Left forelimb (tissue), 1 donor: ENCODE results near the gene CRX.
"Not testable (repeated sequence)": the region's sequence is repeated elsewhere in the genome, so short reads cannot be mapped to it uniquely, and the experiment has no call there.

ENCODE experiments used
- DNase-seq: peaks from one replicate; pipeline ENCODE4 v3.0.0-alpha.2; 2018; ENCODE audit warnings: low spot score

Gene CRX

DNA sequence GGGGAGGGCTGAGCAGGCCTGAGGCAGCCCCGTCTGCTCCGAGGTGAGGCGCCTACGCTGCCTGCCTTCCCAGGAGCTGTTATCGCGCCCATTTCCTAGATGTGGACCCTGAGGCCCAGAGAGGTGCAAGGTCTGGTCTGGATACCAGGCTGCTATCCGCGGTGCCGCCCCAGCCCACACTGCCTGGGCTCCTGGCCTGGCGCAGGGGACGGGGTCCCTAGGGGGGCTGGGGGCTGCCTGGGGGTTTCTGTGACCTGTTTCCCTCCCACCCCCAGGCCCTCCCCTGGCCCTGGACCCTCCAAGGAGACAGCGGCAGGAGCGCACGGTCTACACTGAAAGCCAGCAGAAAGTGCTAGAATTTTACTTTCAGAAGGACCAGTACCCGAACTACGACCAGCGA is 38.1 kb downstream of the CRX start:
- DNase-seq = not testable (repeated sequence)

DNA sequence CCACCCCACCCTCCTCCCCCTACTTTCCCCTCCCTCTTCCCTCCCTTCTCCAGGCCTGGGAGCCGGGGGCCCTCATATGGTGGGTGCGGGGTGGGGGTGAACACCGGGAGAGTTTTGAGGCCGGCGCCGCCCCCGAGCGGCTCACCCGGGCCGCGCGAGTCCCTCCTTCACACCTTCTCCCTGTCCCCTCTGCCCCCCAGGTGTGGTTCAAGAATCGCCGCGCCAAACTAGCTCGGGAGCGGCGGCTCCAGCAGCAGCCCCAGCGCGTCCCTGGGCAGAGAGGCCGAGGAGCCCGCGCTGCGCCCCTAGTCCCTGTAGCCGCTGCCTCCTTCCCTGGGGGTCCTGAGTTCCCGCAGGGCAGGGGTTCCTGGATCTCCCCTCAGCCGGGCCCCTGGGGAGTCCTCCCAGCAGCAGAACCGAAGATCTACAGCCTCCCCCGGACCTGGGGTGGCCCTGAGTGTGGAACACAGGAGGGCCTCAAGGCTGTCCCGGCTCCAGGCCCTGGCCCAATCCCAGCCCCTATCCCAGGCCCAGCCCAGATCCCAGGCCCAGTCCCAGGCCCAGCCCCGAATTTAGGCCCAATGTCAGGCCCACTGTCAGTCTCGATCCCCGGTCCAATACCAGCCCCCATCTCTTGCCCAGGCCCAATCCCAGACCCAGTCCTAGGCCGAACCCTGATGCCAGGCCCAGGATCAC is 39.0 kb downstream of the CRX start:
- no peak for DNase-seq

DNA sequence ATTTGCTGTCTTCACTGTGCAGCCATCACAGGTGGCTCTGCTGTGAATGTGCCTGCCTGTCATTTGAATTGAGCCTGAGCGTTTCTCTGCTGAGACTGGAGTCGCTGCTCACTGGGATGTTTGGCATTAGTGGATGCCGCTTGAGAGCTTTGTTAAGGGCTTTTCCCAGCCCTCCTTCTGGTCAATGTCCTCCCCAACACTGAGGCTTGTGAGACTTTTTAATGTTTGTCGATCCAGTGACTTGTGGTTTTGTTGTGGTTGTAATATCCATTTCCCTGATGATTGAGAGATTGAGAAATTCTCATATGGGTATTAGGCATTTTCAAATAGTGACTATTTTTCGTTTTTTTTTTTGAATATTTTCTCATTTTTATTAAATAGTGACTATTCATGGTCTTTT is 39.9 kb downstream of the CRX start:
- no peak for DNase-seq

DNA sequence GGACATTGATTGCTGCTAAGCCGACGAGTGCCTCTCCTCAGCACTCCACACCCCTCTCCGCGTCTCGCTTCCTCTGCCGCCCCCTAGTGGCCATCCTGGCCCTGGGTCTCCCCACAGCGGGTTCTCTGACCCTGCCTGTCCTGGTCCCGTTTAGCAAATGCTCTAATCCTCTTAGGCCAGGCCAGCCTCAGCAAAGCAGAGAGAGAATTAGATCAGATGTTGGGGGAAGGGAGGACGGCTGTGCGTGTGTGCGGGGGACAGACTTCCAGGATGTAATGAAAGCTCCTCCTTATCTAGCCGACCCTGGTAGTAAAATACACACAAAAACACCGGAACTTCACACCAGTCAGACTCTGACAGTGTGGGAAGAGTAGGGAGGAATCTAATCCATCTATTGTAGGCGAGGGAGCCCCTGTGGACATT is 41.8 kb downstream of the CRX start:
- peak; percentile 86 for DNase-seq

DNA sequence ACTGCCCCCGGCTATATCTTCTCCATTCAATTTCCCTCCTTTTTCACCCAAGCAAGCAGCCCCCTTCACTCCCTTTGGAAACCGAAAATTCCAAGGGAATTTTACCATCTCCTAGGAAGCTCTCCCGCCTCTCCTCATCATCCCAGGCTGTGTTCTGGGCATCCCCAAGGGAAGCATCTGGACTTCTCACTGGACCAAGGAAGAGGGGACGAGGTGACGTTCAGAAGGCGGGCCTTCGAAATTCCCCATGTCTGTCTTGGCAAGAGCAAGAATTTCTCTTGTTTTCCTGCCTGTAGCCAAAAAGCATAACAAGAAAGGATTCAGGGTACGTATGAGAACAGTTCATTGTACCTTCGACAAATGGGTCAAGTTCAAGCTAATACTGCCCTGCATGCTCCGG is 43.4 kb downstream of the CRX start:
- DNase-seq = no peak

DNA sequence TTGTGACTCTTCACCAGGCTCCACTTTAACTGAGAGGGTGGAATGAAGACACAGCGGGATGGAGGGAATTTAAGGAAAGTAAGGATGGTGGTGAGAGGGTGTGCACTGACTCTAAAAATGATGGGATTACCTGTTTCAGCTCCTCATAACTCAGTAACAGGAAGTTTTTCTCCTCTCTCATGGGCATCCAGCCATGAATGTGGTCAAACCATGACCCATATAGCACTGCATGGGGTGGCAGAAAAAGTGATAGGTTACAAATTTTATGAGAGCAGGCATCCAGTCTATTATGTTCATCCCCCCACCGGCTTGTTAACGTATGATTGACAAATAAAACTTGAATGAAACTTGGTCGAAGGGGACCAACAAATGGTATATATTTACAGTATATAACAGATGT is 57.2 kb downstream of the CRX start:
- no peak for DNase-seq

DNA sequence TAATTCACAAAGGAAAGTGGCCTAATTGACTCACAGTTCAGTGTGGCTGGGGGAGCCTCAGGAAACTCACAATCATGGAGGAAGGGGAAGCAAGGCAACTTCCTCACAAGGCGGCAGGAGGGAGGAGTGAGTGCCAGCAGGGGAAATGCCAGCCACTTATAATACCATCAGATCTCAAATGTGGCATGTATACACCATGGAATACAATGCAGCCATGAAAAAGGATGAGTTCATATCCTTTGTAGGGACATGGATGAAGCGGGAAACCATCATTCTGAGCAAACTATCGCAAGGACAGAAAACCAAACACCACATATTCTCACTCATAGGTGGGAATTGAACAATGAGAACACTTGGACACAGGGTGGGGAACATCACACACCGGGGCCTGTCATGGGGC is 57.6 kb downstream of the CRX start:
- DNase-seq = not testable (repeated sequence)

DNA sequence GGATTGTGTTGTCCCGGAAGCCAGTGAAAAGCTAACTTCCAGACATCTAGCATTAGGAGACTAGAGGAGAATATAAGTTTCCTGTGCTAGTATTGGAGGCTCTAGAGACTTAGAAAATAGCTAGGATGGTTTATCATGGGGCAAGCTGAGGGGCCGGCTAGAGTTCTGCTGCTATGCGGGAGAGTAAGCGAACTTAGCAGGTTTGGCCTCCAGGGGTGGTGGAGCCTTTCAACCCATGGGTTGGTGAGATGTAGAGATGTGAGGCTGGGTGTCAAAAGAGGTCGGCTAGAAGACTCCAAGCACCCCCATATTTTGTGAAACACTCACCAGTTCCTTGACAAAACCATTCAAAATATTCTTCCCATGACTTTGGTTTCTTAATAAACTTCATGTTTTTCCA is 60.0 kb downstream of the CRX start:
- no peak for DNase-seq

DNA sequence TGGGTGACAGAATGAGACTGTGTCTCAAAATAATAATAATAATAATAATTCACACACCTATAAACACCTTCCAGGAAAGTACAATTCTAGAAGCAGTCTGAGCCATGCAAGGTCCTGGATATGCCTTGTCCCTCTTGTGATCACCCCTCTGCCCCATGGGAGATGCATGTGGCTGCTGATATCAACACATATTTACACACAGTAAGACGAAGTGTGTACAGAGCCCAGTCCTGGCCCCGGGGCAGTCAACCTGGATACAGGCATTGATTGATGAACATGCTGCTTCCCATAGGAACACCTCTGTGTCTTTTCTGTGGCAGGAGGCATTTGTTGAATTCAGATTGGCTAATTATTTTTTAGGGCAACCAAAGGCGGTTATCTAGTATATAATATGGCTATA is 61.2 kb downstream of the CRX start:
- no peak for DNase-seq

DNA sequence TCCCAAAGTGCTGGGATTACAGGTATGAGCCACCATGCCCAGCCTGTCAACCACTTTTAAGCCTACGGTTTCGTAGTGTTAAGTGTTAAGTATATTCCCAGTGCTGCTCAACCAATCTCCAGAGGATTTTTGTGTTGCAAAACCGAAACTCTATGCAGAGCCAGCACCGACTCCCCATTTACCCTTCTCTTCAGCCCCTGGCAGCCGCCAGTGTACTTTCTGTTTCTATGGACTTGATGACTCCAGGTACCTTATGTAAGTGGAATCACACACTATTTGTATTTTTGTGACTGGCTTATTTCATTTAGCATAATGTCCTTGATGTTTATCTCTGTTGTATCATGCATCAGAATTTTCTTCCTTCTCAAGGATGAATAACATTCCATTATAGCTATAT is 63.3 kb downstream of the CRX start:
- DNase-seq = no peak

DNA sequence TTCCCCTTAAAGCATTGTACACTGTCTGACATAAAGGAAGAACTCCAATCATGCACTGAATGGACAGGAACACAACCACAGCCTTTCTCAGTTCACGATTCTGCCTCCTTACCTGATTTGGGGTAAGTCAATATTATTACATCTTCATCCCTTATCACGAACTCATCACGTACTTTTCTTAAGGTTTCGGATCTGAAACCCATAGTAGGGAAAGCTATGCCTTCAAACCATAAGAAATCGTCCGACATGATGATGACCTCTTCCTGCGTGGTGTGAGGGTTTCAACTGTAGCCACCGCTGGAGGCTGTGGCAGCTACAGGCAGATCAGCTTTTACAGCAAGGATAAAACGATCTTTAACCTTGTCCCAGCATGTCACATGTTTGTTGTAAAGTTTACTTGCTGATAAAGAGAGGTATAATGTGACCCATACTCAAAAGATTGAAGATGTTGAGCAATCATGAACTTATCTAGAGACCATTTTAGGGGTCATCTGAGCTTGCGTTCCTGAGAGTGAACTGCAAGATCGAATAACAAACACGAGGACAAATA is 64.3 kb downstream of the CRX start, which contains the start of gene SULT2A1:
SULT2A1 (minus strand) TSS at position 306 of the 550 bp plus-strand sequence; CDS start at position 248, 58 bp downstream.
- no peak for DNase-seq

DNA sequence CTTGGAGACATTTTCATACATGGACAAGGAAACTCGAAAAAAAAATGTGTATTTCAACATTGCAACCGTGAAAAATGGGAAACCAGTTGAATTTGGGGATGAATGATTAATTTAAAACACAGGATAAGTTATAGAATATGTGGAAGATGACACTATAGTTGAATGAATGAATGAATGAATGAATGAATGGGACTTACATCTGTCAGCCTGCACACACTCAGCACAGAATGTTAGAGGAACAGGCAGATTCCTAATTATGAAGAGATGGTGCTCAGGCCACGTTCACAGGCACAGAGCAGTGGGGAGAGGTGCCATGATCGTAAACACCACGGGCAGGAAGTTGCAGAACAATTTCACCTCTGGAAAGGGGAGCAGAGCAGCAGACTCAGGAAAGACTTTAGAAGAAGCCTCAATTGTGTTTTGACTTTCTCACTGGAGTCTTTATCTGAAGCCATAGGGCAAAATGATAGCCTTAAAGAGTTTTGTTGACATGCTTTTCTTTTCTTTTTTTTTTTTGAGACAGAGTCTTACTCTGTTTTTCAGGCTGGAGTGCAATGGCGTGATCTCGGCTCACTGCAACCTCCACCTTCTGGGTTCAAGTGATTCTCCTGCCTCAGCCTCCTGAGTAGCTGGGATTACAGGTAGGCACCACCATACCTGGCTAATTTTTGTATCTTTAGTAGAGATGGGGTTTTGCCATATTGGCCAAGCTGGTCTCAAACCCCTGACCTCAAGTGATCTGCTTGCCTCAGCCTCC is 69.3 kb downstream of the CRX start:
- DNase-seq = no peak

DNA sequence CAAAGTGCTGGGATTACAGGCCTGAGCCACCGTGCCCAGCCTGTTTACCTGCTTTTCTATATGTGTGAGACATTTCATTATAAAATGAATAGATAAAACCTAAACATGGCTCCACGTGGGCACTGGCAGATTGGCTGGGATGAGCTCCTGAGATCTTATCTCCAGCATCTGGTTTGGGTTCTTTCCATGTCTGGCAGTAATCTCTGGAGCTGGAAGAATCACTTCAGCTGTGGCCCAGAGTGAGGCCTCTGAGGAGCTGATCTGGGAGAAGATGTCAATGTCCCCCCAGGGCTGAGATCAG is 69.8 kb downstream of the CRX start:
- no peak for DNase-seq

DNA sequence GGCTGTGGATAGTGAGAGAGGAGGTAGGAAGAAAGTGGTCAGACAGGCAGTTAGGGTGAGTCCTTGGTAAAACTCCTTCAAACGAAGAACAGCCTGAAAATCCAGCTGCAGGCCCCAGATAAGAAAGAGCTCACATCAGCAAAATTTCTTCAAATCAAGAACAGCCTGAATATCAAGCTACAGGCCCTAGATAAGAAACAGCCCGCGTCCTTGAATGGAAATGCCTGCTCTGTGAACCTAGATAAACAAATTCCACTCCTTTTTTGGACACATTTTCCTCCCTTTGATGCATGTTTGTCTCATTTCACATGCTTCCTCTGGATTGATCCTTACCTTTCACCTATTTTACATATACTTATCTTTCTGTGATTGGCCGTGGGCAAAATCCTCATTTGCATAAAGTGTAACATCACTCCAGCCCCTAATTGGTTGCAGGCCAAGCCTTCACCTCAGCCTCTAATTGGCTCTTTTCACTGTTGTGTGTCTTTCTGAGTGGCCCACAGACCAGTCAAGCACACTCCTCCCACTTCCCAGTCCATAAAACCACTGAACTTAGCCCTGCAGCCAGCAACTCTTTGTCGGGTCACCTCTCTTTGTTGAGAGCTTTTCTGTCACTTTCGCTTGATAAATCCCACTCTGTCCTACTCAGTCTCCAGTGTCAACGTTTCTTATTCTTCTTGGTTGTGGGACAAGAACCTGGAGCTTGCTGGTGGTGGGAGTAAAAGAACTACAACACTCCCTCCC is 70.4 kb downstream of the CRX start:
- no peak for DNase-seq
